Neural cell (in vitro differentiated cells): ENCODE data around the gene FSIP1. TPM values are rescaled to one million over a fixed set of nuclear protein-coding genes. Genes with fewer than 3 reads are reported as not detected.

ENCODE experiments used
- H2AFZ ChIP-seq: fragments of 200-600, 300-800 bp; sonication (generic), shearing (Covaris generic); 2 replicates; pipeline ENCODE4 v1.6.0; 2014; ENCODE audit warnings: low read depth, mild to moderate bottlenecking, antibody characterized with exemption, low read length, moderate library complexity
- H3F3A ChIP-seq: fragments of 200-600 bp; shearing (Covaris generic); 2 replicates; pipeline ENCODE4 v1.6.1; 2016; ENCODE audit warnings: mild to moderate bottlenecking, moderate library complexity, mixed read lengths, antibody characterized with exemption, low read length; ENCODE audit not compliant: insufficient read depth, poor library complexity, severe bottlenecking
- H3K27ac ChIP-seq: fragments of 200-600, 300-800 bp; sonication (generic), shearing (Covaris generic); 2 replicates; pipeline ENCODE4 v1.5.1; 2014; ENCODE audit warnings: mild to moderate bottlenecking, low read length, moderate library complexity
- H3K27me3 ChIP-seq: fragments of 300-800, 200-600 bp; sonication (generic), shearing (Covaris generic); 2 replicates; pipeline ENCODE4 v1.6.0; 2014; ENCODE audit warnings: mild to moderate bottlenecking, low read depth, low read length, moderate library complexity; ENCODE audit not compliant: insufficient read depth
- H3K36me3 ChIP-seq: fragments of 300-800, 200-600 bp; sonication (generic), shearing (Covaris generic); 2 replicates; pipeline ENCODE4 v1.5.1; 2014; ENCODE audit warnings: mild to moderate bottlenecking, antibody characterized with exemption, low read length, moderate library complexity; ENCODE audit not compliant: insufficient read depth
- H3K4me2 ChIP-seq: fragments of 300-800, 200-600 bp; sonication (generic), shearing (Covaris generic); 2 replicates; pipeline ENCODE4 v1.6.0; 2014; ENCODE audit warnings: mild to moderate bottlenecking, low read length
- H3K4me3 ChIP-seq: fragments of 300-800, 200-600 bp; sonication (generic), shearing (Covaris generic); 2 replicates; pipeline ENCODE4 v1.5.1; 2014; ENCODE audit warnings: mild to moderate bottlenecking, low read length, moderate library complexity
- H3K79me2 ChIP-seq: fragments of 200-600 bp; shearing (Covaris generic); replicated peaks from 2 replicates; pipeline ENCODE4 v1.6.0; 2014; ENCODE audit warnings: mild to moderate bottlenecking, low read length, moderate library complexity; ENCODE audit not compliant: insufficient read depth
- H3K9ac ChIP-seq: fragments of 300-800, 200-600 bp; sonication (generic), shearing (Covaris generic); 2 replicates; pipeline ENCODE4 v1.6.1; 2016; ENCODE audit warnings: mild to moderate bottlenecking, low read length, mixed read lengths
- H3K9me2 ChIP-seq: fragments of 200-600 bp; shearing (Covaris generic); 2 replicates; pipeline ENCODE4 v1.6.1; 2016; ENCODE audit warnings: mild to moderate bottlenecking, low read length, mixed read lengths; ENCODE audit not compliant: insufficient read depth
- H3K9me3 ChIP-seq: fragments of 200-600, 300-800 bp; sonication (generic), shearing (Covaris generic); 2 replicates; pipeline ENCODE4 v1.6.1; 2016; ENCODE audit warnings: mild to moderate bottlenecking, mixed run types, low read length, moderate library complexity, mixed read lengths
- H4K20me1 ChIP-seq: fragments of 200-600 bp; shearing (Covaris generic); 2 replicates; pipeline ENCODE4 v1.6.1; 2016; ENCODE audit warnings: mild to moderate bottlenecking, mixed run types; ENCODE audit not compliant: insufficient read depth
- CTCF ChIP-seq: fragments of 450-650 bp; IDR thresholded peaks from 2 replicates; pipeline ENCODE4 v1.5.1; 2014; ENCODE audit warnings: antibody characterized with exemption, mild to moderate bottlenecking, moderate library complexity; ENCODE audit not compliant: poor library complexity, severe bottlenecking
- EP300 ChIP-seq: fragments of 450-650 bp; conservative IDR thresholded peaks from 2 replicates; pipeline ENCODE4 v1.6.1; 2014; ENCODE audit warnings: antibody characterized with exemption, mild to moderate bottlenecking, moderate library complexity; ENCODE audit not compliant: poor library complexity, severe bottlenecking
- EZH2 ChIP-seq: fragments of 200-600, 300-800 bp; shearing (Covaris generic), sonication (generic); IDR thresholded peaks from 2 replicates; pipeline ENCODE4 v1.6.1; 2014; ENCODE audit warnings: antibody characterized with exemption, low read length, borderline replicate concordance, mild to moderate bottlenecking; ENCODE audit not compliant: insufficient read depth, poor library complexity, severe bottlenecking
- MXI1 ChIP-seq: fragments of 450-650 bp; conservative IDR thresholded peaks from 2 replicates; pipeline ENCODE4 v1.6.1; 2014; ENCODE audit warnings: antibody characterized with exemption, mild to moderate bottlenecking; ENCODE audit not compliant: poor library complexity, severe bottlenecking
- POLR2AphosphoS5 ChIP-seq: IDR thresholded peaks from 2 replicates; pipeline ENCODE4 v1.6.1; 2012
- RAD21 ChIP-seq: fragments of 450-650 bp; conservative IDR thresholded peaks from 2 replicates; pipeline ENCODE4 v1.6.1; 2014; ENCODE audit warnings: antibody characterized with exemption, mild to moderate bottlenecking, moderate library complexity
- REST ChIP-seq: IDR thresholded peaks from 2 replicates; pipeline ENCODE4 v1.6.1; 2012; ENCODE audit warnings: borderline replicate concordance
- SMC3 ChIP-seq: fragments of 450-650 bp; conservative IDR thresholded peaks from 2 replicates; pipeline ENCODE4 v1.6.1; 2014; ENCODE audit warnings: antibody characterized with exemption, mild to moderate bottlenecking, moderate library complexity; ENCODE audit not compliant: poor library complexity
- TAF1 ChIP-seq: IDR thresholded peaks from 2 replicates; pipeline ENCODE4 v1.6.1; 2012; ENCODE audit warnings: low read depth
- polyA plus RNA-seq: library from polyadenylated mRNA; depleted of rRNA; stranded (reverse); fragments of >200 nt; gene quantifications from 2 replicates; pipeline ENCODE4 v1.2.3, GENCODE V29; 2014

Gene FSIP1
- polyA plus RNA-seq, 1 donor from 2014 or later = 3.8 TPM

- H3K27me3 ChIP-seq = no peaks in the 10 kb centered on the region
- no peaks in the 10 kb centered on the region for H3K9me2 ChIP-seq
- no peak overlapping the region for H3K9ac ChIP-seq
- no peak overlapping the region for H3K4me2 ChIP-seq
- no peak overlapping the region for H3K4me3 ChIP-seq
- no peak for TF ChIP-seq POLR2AphosphoS5
- no peak for TF ChIP-seq EZH2
- H3F3A ChIP-seq = no peaks in the 10 kb centered on the region
- no peak overlapping the region for H2AFZ ChIP-seq
- H3K36me3 ChIP-seq = no peaks in the 10 kb centered on the region
- H3K27ac ChIP-seq = no peak overlapping the region
- H4K20me1 ChIP-seq = no peaks in the 10 kb centered on the region
- H3K79me2 ChIP-seq = no peaks in the 10 kb centered on the region
- no peaks in the 10 kb centered on the region for H3K9me3 ChIP-seq
Measured at GRCh38 chr15:39593071-39593655, 189.5 kb downstream of the FSIP1 start.

GRCh38 chr15:39592500-39592899 lies 190.1 kb downstream of the FSIP1 start:
- no peaks in the 10 kb centered on the region for H4K20me1 ChIP-seq
- no peak overlapping the region for H3K4me3 ChIP-seq
- H3K9me3 ChIP-seq = no peaks in the 10 kb centered on the region
- no peak for TF ChIP-seq EP300
- no peak for TF ChIP-seq RAD21
- no peak for TF ChIP-seq SMC3
- TF ChIP-seq MXI1 = no peak
- no peak for TF ChIP-seq CTCF
- no peak for TF ChIP-seq EZH2
- no peak for TF ChIP-seq REST
- TF ChIP-seq POLR2AphosphoS5 = no peak
- no peak for TF ChIP-seq TAF1
- H3K4me2 ChIP-seq = no peak overlapping the region
- no peak overlapping the region for H2AFZ ChIP-seq
- no peak overlapping the region for H3K9ac ChIP-seq
- no peak overlapping the region for H3K27ac ChIP-seq
- no peaks in the 10 kb centered on the region for H3K36me3 ChIP-seq
- H3F3A ChIP-seq = no peaks in the 10 kb centered on the region
- H3K9me2 ChIP-seq = no peaks in the 10 kb centered on the region
- H3K27me3 ChIP-seq = no peaks in the 10 kb centered on the region
- no peaks in the 10 kb centered on the region for H3K79me2 ChIP-seq
